ENCODE data around the gene UBE2D2. TPM values are rescaled to one million over a fixed set of nuclear protein-coding genes. Genes with fewer than 3 reads are reported as not detected.

Gene UBE2D2
- polyA plus RNA-seq, 5 donors, result 139 to 179 (median 159) TPM

DNA sequence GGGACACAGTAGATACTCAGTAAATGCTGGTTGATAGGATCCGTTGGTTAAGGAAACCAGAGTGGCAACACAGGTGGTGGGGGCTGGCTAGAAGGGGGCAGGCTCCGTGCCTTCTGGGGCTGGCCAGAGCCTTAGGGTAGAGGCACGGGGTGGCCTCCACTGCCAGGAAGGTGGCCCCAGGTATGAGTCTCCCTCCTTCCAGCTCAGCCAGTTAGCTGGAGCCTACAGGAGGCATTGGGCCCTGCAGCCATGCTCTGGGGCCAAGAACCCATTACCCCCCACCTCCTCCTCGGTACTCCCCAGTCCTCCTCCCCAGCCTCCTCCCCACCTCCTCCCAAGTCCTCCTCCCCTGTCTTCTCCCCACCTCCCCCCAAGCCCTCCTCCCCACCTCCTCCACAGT, 114.7 kb downstream of the UBE2D2 start:
- DNase-seq, result no peak

GRCh38 chr5:139676406-139676805, 115.3 kb downstream of the UBE2D2 start:
- DNase-seq, result no peak

- no peak for DNase-seq
These were observed 116.0 kb downstream of the UBE2D2 start for GRCh38 chr5:139676951-139677735.

Other genes with a start within 250 kb of the UBE2D2 start
- gene PAIP2, start 219.5 kb upstream of the UBE2D2 start, polyA plus RNA-seq (ENCODE audit: insufficient read depth in 1 of 5, insufficient read length in 5 of 5, low replicate concordance in 1 of 5), result 100 to 1,000 TPM; 121 to 177 (median 143) TPM
- gene SLC23A1, start 178.0 kb upstream of the UBE2D2 start, polyA plus RNA-seq (ENCODE audit: insufficient read depth in 1 of 5, insufficient read length in 5 of 5, low replicate concordance in 1 of 5), result 1 to 10 TPM; 1.1 to 1.9 (median 1.7) TPM
- gene MZB1, start 171.4 kb upstream of the UBE2D2 start, polyA plus RNA-seq (ENCODE audit: insufficient read depth in 1 of 5, insufficient read length in 5 of 5, low replicate concordance in 1 of 5), result 1 to 10 TPM in 1 of 5 donors, under 1 TPM in 4; 0.37 to 1.0 (median 0.81) TPM
- gene PROB1, start 166.2 kb upstream of the UBE2D2 start, polyA plus RNA-seq (ENCODE audit: insufficient read depth in 1 of 5, insufficient read length in 5 of 5, low replicate concordance in 1 of 5), result 1 to 10 TPM in 1 of 5 donors, under 1 TPM in 4; 0.60 to 3.0 (median 0.86) TPM
- 10 to 100 TPM in 2 of 5 donors, 1 to 10 TPM in 3; 8.5 to 11.9 (median 9.4) TPM for gene SPATA24, start 157.2 kb upstream of the UBE2D2 start, polyA plus RNA-seq (ENCODE audit: insufficient read depth in 1 of 5, insufficient read length in 5 of 5, low replicate concordance in 1 of 5)
- 10 to 100 TPM; 23.6 to 40.4 (median 34.2) TPM for gene DNAJC18, start 121.8 kb upstream of the UBE2D2 start, polyA plus RNA-seq (ENCODE audit: insufficient read depth in 1 of 5, insufficient read length in 5 of 5, low replicate concordance in 1 of 5)
- 10 to 100 TPM; 58.1 to 76.8 (median 67.5) TPM for gene ECSCR, start 98.6 kb upstream of the UBE2D2 start, polyA plus RNA-seq (ENCODE audit: insufficient read depth in 1 of 5, insufficient read length in 5 of 5, low replicate concordance in 1 of 5)
- under 1 TPM in 1 of 5 donors, not detected in 4; 0.05 TPM for gene SMIM33, start 90.3 kb upstream of the UBE2D2 start, polyA plus RNA-seq (ENCODE audit: insufficient read depth in 1 of 5, insufficient read length in 5 of 5, low replicate concordance in 1 of 5)
- gene STING1, start 78.6 kb upstream of the UBE2D2 start, polyA plus RNA-seq (ENCODE audit: insufficient read depth in 1 of 5, insufficient read length in 5 of 5, low replicate concordance in 1 of 5), result 10 to 100 TPM; 55.4 to 79.5 (median 70.6) TPM
- 10 to 100 TPM; 35.7 to 48.0 (median 40.1) TPM for gene CXXC5, start 87.0 kb downstream of the UBE2D2 start, polyA plus RNA-seq (ENCODE audit: insufficient read depth in 1 of 5, insufficient read length in 5 of 5, low replicate concordance in 1 of 5)
- gene PSD2, start 234.5 kb downstream of the UBE2D2 start, polyA plus RNA-seq (ENCODE audit: insufficient read depth in 1 of 5, insufficient read length in 5 of 5, low replicate concordance in 1 of 5), result 1 to 10 TPM; 1.4 to 1.9 (median 1.9) TPM

All from right lung (tissue), 5 donors.